K562 (cell line): Measurements from ENCODE around the gene STK32C. TPM values are rescaled to one million over a fixed set of nuclear protein-coding genes. Genes with fewer than 3 reads are reported as not detected.
A peak's percentile ranks its signal among the peaks of the same experiment; 100 is the strongest.

Experiments used
- CHAMP1 ChIP-seq: fragments of 450-650 bp; IDR thresholded peaks from 2 replicates; pipeline ENCODE4 v1.6.1; 2016; ENCODE audit warnings: mild to moderate bottlenecking
- CREB3 ChIP-seq: fragments of 450-650 bp; conservative IDR thresholded peaks from 2 replicates; pipeline ENCODE4 v1.6.1; 2016; ENCODE audit warnings: missing genetic modification characterization, low read depth, mild to moderate bottlenecking, missing compliant biosample characterization, moderate library complexity
- HDGF ChIP-seq: fragments of 450-650 bp; IDR thresholded peaks from 2 replicates; pipeline ENCODE4 v1.6.1; 2016
- HMGXB4 ChIP-seq: sonication (generic); formaldehyde crosslinking; IDR thresholded peaks from 2 replicates; pipeline ENCODE4 v1.8.1; 2023; ENCODE audit warnings: mild to moderate bottlenecking, missing genetic modification reagents
- PHB2 ChIP-seq: fragments of 450-650 bp; IDR thresholded peaks from 2 replicates; pipeline ENCODE4 v1.6.1; 2017; ENCODE audit warnings: low read depth
- POLR2AphosphoS5 ChIP-seq: IDR thresholded peaks from 2 replicates; pipeline ENCODE4 v1.6.1; 2011; ENCODE audit warnings: mild to moderate bottlenecking, low read depth, low read length, moderate library complexity; ENCODE audit not compliant: control insufficient read depth, insufficient read depth
- RCOR1 ChIP-seq, 2 experiments: IDR thresholded peaks; 2 replicates each; pipeline ENCODE4 v1.6.1; 2012; ENCODE audit warnings: low read depth in 2 of 2, low read length in 2 of 2, borderline replicate concordance in 1 of 2, improper control_type of control experiment in 1 of 2
- REST ChIP-seq, 2 experiments: fragments of 450-650 bp; formaldehyde crosslinking in 1 of 2; IDR thresholded peaks; 2 replicates each; pipeline versions ENCODE4 v1.4.0 to v1.6.1; 2014 to 2020; ENCODE audit warnings: mild to moderate bottlenecking in 2 of 2, borderline replicate concordance in 1 of 2, low read depth in 1 of 2
- TCF3 ChIP-seq: sonication (generic); formaldehyde crosslinking; IDR thresholded peaks from 2 replicates; pipeline ENCODE4 v1.4.0; 2020; ENCODE audit warnings: mild to moderate bottlenecking, missing genetic modification reagents
- TFAP4 ChIP-seq: sonication (generic); formaldehyde crosslinking; IDR thresholded peaks from 2 replicates; pipeline ENCODE4 v1.8.0; 2022; ENCODE audit warnings: missing genetic modification reagents, mild to moderate bottlenecking, moderate library complexity, borderline replicate concordance
- ZNF511 ChIP-seq: sonication (generic); formaldehyde crosslinking; IDR thresholded peaks from 2 replicates; pipeline ENCODE4 v1.8.0; 2022; ENCODE audit warnings: mild to moderate bottlenecking, missing genetic modification reagents
- polyA plus RNA-seq, 8 experiments: library from polyadenylated mRNA; depleted of rRNA in 4 of 8; stranded (reverse) in 5 of 8; unstranded in 3 of 8; fragments of >200 nt; fragmentation: Nextera tagmentation in 2 of 8; fragmentation: Illumina TruSeq in 1 of 8; extraction: Ambion mirVana in 2 of 8; extraction: Trizol in 1 of 8; gene quantifications; 2 replicates each; pipeline versions ENCODE4 v1.2.1 to v1.2.3, GENCODE V29; 2011 to 2014; ENCODE audit warnings: inconsistent platforms in 1 of 8, missing spikeins in 1 of 8
- total RNA-seq, 7 experiments: library from RNA; depleted of rRNA in 6 of 7; stranded (reverse); fragments of >200 nt in 6 of 7; fragmentation: Illumina TruSeq in 2 of 7; extraction: Trizol in 2 of 7; gene quantifications; 2 replicates each; pipeline versions ENCODE4 v1.2.1 to v1.2.3, GENCODE V29; 2011 to 2021; ENCODE audit warnings: low replicate concordance in 1 of 7

STK32C gene
- total and polyA plus RNA-seq, 9 of the 15 experiments (the other 6 are each of a cell fraction or from before 2014, with no cell fraction given) = 1.5 to 20.9 (median 6.5) TPM

GRCh38 chr10:132193907-132194552 lies 113.7 kb downstream of the STK32C start (continued):
- TF ChIP-seq REST (IDR thresholded peaks at IDR 0.05; ENCODE audit: borderline replicate concordance) (peak; percentile 97), REST (CRISPR knock-in tag; IDR thresholded peaks at IDR 0.05; ENCODE audit: low read depth) (peak; percentile 93), HDGF (no peak), TCF3 (CRISPR knock-in tag) (no peak), ZNF511 (CRISPR knock-in tag) (0 out of 2 replicates have a peak, but pooled peaks have one; percentile 33), HMGXB4 (no peak), CREB3 (tag) (no peak), TFAP4 (CRISPR knock-in tag) (peak; percentile 30; the same call in 1 of the 2 replicates), CHAMP1 (no peak), RCOR1 (IDR thresholded peaks at IDR 0.05; ENCODE audit: borderline replicate concordance in 1 of 2, low read depth in 2 of 2, low read length in 2 of 2) (no peak), POLR2AphosphoS5 (no peak), PHB2 (no peak)
